ENCODE data around the gene PXDC1. TPM values are rescaled to one million over a fixed set of nuclear protein-coding genes. Genes with fewer than 3 reads are reported as not detected.

PXDC1 gene, protein sequence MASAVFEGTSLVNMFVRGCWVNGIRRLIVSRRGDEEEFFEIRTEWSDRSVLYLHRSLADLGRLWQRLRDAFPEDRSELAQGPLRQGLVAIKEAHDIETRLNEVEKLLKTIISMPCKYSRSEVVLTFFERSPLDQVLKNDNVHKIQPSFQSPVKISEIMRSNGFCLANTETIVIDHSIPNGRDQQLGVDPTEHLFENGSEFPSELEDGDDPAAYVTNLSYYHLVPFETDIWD
- total RNA-seq = 22.9 TPM

DNA sequence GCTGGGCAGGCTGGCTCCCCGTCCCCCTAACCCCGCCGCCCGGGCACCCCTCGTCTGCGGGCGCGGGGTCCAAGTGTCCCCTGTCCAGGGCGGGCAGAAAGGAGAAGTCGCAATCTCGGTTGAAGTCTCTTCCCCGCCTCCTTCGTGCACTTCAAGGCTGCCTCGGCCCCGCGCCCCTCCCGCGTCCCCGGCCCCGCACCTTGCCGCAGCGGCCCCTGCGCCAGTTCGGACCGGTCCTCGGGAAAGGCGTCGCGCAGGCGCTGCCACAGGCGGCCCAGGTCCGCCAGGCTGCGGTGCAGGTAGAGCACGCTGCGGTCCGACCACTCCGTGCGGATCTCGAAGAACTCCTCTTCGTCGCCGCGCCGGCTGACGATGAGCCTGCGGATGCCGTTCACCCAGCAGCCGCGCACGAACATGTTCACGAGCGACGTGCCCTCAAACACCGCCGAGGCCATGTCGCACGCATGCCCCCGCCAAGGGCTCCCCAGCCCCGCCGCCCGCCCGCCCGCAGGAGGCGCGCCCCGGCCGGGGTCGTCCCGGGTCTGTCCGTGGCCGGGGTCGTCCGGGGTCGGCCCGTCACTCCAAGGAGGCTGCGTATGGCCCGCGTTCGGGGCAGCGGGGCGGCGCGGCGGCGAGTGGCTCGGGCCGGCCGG is at the start of gene PXDC1:
Gene PXDC1, minus strand, starts transcription at position 637 of the 653 bp plus-strand sequence. Its CDS starts 182 bp downstream, at position 455.
- DNase-seq (ENCODE audit: low spot score) = no peak

GRCh38 chr6:3800850-3801591 is 49.5 kb upstream of the PXDC1 start:
- DNase-seq (ENCODE audit: low spot score) = no peak

DNA sequence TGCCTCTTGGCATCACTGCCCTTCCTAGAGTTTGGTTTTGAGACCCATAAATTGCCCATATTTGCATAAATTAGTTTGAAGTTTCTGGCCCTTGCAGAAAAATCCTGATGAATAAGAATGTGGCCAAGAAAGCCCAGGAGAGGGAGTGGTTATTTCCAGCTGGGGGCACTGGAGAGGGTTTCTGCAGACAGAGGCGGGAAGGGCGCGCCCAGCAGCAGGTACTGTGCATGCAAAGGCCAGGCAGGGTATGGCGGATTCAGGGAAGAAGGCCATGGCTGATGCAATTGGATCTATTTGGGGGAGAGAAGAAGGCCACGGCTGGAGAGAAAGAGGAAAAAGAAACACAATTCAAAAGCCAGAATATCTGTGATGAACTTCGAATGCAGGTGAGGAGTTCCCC is 48.2 kb upstream of the PXDC1 start:
- DNase-seq (ENCODE audit: low spot score) = no peak

DNA sequence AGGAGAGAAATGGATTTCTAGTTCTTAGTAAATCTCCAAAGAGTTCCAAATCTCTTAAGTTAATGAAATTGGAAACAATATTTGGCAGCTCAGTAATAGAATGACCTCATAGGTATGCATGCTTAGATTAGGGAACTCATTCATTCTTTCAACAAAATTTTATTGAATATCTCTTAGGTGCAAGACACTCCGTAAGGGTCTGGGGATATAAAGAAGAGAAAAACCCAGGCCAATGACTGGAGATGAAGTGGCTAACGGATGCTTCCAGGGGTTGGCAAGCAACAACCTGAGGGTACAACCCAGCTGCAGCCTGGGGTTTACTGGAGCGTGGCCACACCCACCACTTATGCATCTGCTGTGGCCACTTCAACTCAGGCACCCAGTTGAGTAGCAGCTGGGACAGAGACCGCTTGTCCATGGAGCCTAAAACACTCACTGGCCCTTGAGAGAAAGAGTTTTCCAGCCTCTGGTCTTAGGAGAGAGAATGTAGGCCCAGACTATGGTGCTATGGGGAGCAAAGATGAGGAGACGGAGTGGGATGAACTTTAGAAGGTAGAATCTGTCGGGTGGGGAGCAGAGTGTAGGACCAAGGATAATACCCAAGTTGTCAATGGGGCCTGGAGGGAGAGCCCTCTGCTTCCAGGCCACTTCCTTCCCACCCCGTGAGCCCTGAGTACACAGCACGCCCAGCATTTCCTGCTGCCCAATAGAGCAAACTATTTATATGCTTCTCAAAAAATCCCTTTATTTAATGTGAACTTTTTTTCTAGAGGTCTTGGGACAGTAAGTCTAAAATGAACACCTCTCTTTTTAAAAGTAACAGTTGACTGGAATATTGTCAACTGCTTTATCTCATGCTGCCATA is 46.8 kb upstream of the PXDC1 start:
- DNase-seq (ENCODE audit: low spot score) = no peak

- no peak for DNase-seq (ENCODE audit: low spot score)
These were observed 45.9 kb upstream of the PXDC1 start for GRCh38 chr6:3797231-3798054.

- DNase-seq (ENCODE audit: low spot score) = no peak
These were observed 45.2 kb upstream of the PXDC1 start for GRCh38 chr6:3796719-3797041.

DNA sequence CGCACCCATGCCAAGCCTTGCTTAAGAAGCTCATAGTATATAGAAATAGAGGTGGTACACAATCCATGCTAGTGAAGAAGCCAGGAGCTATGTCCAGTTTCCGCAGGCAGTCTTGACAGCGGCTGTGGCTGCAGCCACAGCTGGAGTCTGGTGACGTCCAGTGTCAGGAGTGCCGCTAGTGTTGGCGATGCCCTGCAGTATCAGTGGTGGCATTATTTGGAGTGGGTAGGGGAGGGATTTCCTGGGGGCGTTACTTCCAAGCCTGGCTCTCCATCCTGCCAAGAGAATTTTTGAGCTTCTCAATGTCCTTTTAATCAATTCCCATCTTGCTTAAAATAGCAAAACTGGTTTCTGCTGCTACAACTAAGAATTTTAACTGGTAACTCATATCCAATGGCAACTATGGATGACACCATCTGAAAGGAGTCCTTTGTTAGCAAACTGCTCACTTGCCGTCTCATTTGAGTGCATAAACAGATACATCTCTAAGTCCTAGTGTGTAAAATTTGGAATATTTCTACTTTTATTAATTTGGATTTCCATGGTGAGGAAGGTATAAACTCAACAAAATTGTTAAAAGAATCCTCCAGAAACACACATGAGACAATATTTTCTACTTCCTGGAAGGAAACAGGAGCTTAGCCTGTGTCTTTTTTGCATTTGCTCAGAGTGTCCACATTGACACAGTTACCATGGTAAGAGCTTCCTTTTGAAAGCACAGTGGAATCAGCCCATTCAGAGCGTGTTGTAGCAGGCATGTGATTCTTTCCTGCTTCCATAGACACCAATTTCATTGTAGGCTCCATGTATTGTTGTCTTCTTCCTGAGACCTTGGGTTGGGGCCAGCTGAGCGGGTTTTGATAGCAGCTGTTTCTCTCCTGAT is 44.6 kb upstream of the PXDC1 start:
- DNase-seq (ENCODE audit: low spot score) = no peak

DNA sequence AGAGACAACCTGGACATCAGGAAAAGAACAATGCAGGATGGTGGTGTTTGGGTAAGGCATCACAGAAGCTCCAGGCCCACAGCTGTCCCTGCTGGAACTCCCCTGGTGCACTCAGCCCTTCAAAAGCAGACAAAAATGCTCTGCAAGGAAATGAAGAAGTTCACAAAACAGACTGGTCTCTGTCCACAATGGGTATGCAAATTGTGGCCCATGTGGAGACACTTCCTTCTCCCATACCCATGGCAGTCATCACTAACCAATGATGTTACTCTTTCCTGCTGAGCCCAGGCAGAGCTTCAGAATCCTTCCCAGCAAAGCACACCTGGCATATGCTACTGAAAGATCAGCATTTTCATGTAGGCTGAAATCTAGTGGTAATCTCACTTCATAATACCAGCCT is 42.6 kb upstream of the PXDC1 start:
- DNase-seq (ENCODE audit: low spot score) = no peak

- no peak for DNase-seq (ENCODE audit: low spot score)
These were observed 42.0 kb upstream of the PXDC1 start for GRCh38 chr6:3793545-3793944.

GRCh38 chr6:3791526-3792203 is 40.2 kb upstream of the PXDC1 start:
- no peak for DNase-seq (ENCODE audit: low spot score)

DNA sequence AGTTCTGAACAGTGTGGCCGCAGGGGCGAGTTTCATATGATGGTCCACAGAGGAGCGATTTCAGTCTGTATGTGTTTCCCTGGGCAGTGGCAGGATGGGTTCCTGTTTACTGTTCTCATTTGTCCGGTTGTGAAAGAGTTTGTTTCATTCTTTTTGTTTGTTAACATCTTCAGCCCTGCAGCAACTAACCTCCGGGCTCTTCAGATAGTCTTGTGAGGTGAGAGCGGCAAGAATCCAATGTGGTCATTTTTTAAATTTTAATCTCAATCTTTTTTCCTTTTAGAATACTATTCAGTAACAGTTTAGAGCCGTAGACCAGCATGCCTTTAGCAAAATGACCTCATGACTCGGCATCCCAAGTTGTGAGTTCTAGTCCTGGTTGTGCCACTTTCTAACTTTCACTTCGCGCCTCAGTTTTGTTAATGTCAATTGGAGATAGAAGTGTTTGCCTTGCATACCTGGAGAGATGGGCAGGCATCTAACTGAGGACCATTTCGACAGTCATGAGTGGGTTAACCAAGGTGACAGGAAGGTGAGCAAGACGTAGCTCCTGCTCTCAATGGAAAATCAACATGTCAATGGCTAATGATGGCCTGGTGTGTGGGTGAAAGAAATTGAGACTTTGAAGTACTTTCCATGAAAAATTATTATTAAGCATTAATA is 38.5 kb upstream of the PXDC1 start:
- DNase-seq (ENCODE audit: low spot score) = no peak

- no peak for DNase-seq (ENCODE audit: low spot score)
These were observed 37.7 kb upstream of the PXDC1 start for GRCh38 chr6:3789018-3789895.

GRCh38 chr6:3788408-3789017 is 37.0 kb upstream of the PXDC1 start:
- DNase-seq (ENCODE audit: low spot score) = no peak

DNA sequence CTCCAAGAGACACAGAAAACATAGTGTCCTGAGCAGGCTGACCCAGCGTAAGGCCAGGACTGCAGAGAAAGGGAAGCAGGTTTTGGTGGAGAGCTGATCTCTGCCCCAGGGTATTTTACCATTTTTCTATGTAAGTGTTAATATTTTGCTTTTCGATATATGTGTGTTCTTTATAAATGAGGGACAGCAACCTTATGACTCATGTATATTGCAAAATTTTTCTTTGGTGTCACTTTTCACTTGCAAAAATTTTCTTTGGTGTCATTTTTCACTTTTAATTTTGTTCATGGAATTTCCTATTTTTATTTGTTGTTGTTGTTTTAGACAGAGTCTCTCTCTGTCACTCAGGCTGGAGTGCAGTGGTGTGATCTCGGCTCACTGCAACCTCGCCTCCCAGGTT is 34.6 kb upstream of the PXDC1 start:
- no peak for DNase-seq (ENCODE audit: low spot score)

- no peak for DNase-seq (ENCODE audit: low spot score)
These were observed 34.2 kb upstream of the PXDC1 start for GRCh38 chr6:3785745-3786098.

GRCh38 chr6:3784885-3785744 is 33.6 kb upstream of the PXDC1 start:
- DNase-seq (ENCODE audit: low spot score) = no peak

DNA sequence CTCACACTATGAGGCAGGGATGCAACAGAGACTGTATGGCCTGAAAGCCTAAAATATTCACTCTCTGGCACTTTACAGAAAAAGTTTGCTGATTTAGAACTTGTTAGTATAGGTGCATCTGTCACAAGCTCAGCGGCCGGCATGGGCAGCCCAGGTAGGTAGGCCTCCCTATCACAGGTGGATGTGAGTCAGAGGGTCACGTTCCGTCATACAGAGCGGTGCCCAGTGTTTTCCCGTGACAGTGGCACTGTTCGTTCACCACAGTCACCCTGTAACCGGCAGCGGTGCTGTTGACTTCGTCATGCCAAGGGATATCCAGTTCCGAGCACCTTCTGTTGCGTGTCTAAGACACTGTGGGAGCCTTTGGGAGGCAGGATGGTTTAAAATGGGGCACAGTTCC is 32.9 kb upstream of the PXDC1 start:
- DNase-seq (ENCODE audit: low spot score) = no peak
